HG02642 (cell line): ENCODE measurements around the gene SARDH.

Experiments used
- ATAC-seq: cut with Tn5 transposase; IDR thresholded peaks from one replicate; pipeline ENCODE4 v1.9.1; 2021; ENCODE audit warnings: mild to moderate bottlenecking; ENCODE audit not compliant: unreplicated experiment, poor library complexity

SARDH gene

GRCh38 chr9:133715866-133716563 is 22.1 kb downstream of the SARDH start:
- no peak for ATAC-seq

DNA sequence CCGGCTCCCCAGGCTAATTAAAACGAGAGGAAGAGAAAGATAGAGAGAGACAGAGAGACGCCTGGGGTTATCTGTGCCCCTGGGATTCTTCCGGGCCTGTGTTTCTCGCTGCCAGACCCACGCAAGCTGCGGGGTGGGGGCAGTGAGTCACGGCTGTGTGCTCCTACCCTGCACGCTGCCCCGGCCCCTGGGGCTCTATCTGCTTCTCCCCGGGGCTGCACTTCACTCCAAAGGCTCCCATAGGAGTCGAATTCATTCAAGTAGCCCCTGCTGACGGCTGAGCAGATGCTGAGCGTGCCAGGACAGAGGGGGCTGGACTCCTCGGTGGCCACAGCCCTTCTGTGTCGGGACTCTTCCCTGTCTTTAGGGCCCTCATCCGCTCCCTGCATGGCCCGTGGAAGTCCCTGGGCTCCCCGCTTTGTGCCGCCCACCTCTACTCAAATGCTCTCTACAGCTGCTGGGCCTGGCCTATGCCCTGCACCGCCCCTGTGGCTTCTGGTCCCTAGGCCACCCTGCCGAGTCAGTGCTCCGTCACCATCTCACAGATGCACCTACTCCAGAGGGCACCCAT is 22.8 kb downstream of the SARDH start:
- ATAC-seq, result no peak

DNA sequence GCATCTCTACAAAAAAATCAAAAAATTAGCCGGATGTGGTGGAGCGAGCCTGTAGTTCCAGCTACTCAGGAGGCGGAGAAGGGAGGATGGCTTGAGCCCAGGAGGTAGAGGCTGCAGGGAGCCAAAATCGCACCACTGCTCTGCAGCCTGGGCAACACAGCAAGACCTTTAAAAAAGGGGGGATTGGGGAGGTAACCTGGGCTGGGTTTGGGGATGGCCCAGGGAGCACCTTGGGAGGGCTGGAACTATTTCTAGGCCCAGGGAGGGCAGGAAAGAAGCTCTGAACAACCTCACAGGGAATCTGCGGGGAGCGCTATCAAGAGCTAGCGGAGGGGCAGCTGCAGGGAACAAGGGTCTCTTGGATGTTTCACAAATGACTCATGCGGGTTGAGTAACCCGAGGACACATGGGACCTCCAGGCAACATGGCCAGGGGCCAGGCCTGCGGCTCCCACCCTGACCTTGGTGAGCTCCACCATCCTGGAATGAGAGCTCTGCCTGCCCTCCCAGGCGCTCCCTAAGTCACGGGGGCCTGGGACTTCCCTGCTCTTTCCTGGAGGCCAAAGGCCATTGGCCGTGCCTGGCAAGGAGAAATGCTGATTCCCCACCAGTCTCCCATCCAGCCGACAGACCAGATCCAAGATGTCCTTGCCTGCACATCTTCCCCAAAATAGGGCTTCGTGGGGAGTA is 23.4 kb downstream of the SARDH start:
- no peak for ATAC-seq

DNA sequence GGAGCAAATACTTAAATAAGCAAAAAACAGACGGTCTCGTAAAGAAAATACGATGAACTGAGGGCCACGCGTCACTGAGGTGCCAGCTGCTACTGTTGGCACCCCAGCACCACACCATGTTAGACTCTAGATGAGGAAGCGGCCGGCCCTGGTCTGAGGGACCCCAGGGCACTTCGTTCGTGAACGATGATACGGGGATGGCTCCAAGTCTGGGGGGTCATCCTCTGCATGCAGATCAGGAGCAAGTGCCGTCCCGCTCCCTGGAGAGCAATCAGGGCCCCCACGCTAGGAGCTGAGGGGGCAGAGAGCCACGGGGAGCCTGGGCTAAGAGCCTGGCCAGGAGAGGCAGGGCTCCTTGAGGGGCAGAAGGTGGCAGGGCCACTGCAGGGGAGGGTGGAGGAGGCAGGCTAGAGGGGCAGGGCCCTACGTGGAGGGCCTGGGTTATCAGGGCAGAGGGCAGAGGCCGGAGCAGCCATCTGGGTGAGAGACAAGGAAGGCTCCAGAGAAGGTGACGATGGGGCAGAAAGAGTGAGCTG is 24.1 kb downstream of the SARDH start:
- ATAC-seq, result no peak

DNA sequence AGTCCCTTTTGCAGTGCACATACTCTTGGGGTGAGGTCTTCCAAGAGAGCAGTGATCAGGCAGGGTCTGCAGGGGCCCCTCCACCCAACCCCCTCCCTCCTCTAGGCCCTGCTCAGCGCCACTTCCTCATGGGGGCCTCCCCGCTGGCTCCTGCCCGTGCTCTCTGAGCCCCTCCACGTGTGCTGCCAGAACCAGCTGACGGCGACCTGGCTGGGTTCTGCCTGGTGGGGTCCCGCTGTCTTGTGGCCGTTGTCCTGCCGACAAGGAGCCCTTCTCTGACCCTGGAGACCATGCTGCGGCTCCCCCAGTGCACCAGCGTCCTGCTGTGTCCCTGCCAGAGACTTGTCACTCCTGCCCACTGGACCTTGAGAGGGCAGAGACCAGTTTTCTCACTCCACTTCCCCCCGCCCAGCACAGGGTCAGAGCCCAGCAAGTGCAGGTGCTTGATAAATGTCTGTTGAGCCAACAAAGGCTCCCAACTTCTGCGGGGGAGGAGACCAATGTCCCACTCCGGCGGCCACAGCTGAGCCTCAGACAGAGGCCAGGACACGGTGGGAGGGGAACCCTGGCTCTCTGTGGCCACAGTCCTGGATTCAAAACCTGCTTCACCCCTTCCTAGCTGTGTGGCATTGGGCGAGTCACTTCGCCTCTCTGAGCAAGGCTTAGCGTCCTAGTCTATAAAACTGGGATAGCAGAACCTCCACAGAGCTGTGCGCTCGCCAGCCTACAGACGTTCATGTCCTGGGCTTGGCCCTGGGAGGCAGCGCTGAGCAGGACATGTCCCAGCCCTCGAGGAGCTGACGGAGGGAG is 24.8 kb downstream of the SARDH start:
- no peak for ATAC-seq

- no peak for ATAC-seq
Measured at GRCh38 chr9:133712221-133713100, 25.7 kb downstream of the SARDH start.

DNA sequence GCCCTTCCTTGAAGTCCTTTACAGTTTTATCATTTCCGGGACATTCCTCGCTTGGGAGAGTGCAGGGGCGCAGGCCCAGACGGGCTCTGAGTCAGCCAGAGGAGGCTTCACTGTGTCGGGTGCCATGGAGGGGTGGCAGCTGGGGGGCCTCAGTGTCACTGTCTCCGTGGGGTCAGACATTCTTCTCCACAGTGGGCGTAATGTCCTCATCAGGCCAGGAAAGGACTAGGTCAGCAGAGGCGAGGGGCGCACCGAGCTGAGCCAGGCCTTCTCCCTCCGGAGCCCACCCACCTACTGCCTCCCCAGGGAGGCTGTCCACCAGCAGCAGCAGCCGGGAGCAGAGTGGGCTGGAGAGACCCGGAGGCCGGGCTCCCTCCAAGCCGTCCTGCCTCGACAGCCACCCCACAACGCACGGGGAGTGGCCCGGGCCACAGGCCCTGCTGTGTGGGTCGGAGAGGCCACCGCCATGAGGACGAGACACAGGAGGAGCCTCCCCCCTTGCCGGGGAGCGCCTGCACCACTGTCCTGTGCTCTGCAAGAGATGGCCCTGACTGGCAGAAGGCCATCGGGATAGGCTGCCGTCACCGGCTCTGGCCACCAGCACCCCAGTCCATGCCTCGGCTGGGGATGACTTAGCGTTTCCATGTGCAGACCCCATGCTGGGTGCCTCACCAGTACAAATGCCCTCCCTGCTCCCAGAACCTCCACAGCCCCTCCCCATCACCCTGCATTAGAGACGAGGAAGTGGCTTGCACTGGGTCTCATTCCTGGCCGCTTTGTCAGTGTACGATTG is 26.5 kb downstream of the SARDH start:
- no peak for ATAC-seq

DNA sequence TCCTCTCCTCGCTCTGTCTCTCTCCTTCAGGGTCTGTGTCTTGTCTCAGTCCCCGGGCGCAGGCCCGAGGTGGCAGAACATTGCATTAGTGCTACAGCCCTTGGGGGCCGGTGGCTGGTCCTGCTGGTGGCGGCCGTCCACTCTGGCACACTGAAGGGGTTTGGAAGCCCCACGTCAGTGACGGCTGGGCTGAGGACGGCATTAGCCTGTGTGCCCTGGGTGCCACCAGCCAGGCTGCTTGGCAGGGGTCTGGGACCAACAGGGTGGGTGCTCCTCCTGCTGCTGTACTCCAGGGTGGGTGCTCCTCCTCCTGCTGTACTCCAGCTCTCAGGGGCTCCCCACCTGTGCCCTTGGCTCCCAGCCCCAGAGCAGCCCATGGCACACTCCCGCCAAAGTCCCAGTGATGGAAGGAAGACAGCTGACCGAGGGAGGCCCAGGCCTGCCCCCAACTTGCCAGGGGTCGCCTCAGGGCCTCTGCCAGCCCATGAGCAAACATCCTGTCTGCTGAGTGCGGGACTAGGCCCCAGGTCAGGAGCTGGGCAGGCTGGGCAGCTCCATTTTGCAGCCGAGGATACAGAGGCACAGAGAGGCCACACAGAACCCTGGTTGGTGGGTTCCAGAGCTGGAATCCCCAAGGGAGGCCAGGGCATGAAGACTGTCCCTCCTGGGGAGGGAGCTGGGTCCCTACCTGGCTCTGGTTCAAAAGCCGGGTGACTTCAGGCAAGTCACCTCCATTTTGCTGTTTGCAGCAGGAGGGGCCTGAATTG is 27.3 kb downstream of the SARDH start:
- no peak for ATAC-seq

- ATAC-seq, result no peak
Measured at GRCh38 chr9:133709691-133710571, 28.2 kb downstream of the SARDH start.

DNA sequence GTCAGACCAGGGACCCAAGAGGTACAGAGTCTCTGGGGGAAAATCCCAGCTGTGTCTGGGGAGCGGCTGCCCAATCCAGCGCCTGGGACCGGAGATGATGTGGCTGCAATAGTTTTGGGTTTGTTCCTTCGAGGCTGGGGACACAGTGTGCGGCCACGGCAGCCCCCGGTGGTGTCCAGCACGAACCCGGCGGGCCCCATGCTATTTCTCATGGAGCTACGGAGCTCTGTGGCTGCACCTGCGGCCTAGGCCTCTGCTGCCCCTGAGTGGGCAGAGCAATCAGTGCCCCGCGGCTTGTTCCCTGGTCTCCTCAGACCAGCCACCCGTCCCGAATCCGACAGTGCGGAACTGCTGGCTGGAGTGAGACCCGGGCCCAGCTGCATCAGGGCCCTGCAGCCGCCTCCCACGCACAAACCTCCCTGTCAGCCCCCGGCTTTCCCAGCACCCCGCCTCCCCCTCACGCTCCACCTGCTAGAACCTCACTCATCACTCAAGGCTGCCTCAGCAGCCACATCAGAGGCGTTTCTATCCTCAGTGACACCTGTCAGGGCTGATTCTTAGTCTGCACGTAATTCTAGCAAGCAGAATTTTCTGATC is 29.0 kb downstream of the SARDH start:
- ATAC-seq, result no peak

DNA sequence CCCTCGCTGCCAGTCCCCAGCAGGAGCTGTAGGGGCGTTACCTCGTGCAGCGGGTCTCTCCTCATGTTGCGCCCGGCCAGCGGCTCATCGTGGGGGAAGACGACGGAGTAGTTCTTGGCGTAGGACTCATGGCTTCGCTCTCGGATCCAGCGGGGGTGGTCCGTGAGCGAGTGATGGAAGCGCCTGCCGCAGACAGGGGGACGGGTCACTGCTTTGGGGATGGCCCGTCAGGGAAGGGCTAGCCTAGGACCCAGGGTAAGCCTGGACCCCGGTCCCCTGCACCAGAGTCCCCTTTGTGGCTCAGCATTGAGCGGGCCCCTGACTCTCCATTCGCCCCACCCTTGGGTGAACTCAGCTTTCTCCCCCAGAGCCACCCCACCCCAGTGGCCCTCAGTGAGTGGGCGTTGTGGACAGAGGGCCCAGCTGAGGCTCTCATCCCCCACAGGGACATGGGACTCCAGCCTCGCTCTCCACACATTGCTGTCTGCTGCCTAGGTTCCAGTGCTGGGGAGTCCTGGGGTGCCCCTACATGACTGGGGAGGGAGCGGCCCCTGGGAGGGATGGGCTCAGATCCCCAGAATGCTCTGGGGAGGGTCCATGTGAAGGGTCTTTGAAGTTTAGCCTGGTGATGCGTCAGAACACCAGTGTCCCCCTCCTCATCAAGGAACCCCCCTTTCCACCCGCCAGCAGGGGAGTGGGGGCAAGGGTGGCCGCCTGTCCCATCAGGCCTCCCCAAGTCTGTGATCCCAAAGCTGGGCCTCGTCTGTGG is 29.7 kb downstream of the SARDH start:
- ATAC-seq, result no peak

GRCh38 chr9:133707763-133708245 is 30.3 kb downstream of the SARDH start:
- no peak for ATAC-seq

DNA sequence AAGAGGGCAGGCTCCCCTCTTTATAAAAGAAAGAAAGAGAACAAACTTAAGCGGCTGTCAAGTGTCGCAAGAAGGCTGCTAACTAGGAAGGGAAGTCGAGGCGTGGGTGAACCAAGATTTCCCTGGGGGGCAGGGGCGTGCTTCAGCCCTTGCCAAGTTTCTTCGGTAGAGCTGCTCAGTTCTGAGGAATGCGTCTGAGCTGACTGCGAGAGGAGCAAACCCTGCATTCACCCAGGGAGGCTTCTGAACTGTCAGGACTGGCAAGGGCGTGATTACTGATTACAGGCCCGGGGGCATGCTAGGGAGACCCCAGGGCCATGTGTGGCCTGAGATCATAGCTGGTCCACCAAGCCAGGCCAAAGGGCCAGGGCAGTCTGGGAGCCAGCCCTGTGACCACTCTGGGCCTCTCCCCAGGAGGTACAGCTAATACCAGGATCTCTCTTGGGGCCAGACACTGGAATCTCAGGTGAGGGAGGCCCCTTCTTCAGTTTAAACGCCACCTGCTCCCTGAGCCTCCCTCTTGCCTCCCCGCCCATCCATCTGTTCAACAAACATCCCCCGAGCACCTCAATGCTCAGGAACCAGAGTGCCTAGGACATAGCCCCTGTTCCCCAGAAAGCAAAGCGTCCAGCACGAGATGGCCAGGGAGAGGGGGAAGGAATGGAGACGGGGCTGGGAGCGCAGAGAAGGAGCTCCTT is 30.9 kb downstream of the SARDH start:
- no peak for ATAC-seq

GRCh38 chr9:133706307-133707050 is 31.7 kb downstream of the SARDH start:
- ATAC-seq, result no peak

- ATAC-seq, result no peak
Measured at GRCh38 chr9:133705576-133705975, 32.6 kb downstream of the SARDH start.
